ENCODE results near the gene CIB4. TPM values are rescaled to one million over a fixed set of nuclear protein-coding genes. Genes with fewer than 3 reads are reported as not detected.

The CIB4 gene
- total RNA-seq, 1 experiment from 2014 or later, result not detected

DNA sequence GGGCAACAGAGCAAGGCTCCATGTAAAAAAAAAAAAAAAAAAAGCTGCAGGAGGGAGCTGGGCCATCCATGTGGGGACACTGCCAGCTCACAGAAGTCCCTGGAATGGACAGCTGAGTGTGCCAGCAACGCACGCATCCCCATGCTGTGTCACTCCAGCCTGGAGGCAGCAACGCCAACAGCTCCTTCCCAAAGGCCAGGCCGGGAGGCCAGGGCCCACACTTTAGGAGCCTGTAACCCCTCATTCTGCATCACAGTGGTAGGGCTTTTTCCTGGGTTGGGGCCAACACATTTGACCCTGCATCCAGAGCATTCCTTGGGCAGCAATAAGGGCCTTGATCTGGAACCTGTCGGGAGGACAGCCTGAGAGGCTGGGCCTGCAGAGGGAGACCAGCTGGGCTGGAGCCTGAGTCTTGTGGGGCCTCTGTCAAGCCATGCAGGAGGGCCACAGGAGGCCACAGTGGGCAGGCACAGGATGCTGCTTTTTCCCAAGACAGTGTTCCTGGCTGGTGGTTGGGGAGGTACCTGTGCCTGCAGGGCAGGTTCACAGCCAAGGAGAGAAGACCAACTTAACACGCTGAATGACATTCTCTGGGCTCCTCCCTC is 34.6 kb upstream of the CIB4 start:
- ChIA-PET CTCF (interaction anchor here (0.6 to 1.3 kb wide), 3 partner anchors 9 to 60 kb away, joined by 3 read pairs; no protein-coding TSS in a partner anchor), POLR2A (no interaction called here)
- H3K4me3 Mint-ChIP-seq, result no peak overlapping the region
- ATAC-seq (no peak), DNase-seq (ENCODE audit: low spot score) (no peak)
- no peaks in the 10 kb centered on the region; the same call in 1 of the 2 replicates for H3K27me3 Mint-ChIP-seq (ENCODE audit: low read depth)
- no peaks in the 10 kb centered on the region for H3K36me3 Mint-ChIP-seq
- H3K4me1 Mint-ChIP-seq, result 0 out of 2 replicates have a peak, but pooled peaks cover 4% of the 10 kb centered on the region
- no peak overlapping the region for H3K27ac Mint-ChIP-seq
- H3K9me3 Mint-ChIP-seq, result peaks cover 14% of the 10 kb centered on the region
- TF ChIP-seq ZNF416 (CRISPR knock-in tag; IDR thresholded peaks at IDR 0.05), result no peak
- TF ChIP-seq PREB (CRISPR knock-in tag; IDR thresholded peaks at IDR 0.05; ENCODE audit: borderline replicate concordance), result no peak
- TF ChIP-seq CBFB (CRISPR knock-in tag; IDR thresholded peaks at IDR 0.05; ENCODE audit: low read depth), result no peak
- TF ChIP-seq TEAD1 (CRISPR knock-in tag; IDR thresholded peaks at IDR 0.05), result no peak
- no peak for TF ChIP-seq CTCF (IDR thresholded peaks at IDR 0.05)
- TF ChIP-seq OVOL2 (CRISPR knock-in tag; IDR thresholded peaks at IDR 0.05; ENCODE audit: borderline replicate concordance), result no peak
- TF ChIP-seq, protein P1, sequence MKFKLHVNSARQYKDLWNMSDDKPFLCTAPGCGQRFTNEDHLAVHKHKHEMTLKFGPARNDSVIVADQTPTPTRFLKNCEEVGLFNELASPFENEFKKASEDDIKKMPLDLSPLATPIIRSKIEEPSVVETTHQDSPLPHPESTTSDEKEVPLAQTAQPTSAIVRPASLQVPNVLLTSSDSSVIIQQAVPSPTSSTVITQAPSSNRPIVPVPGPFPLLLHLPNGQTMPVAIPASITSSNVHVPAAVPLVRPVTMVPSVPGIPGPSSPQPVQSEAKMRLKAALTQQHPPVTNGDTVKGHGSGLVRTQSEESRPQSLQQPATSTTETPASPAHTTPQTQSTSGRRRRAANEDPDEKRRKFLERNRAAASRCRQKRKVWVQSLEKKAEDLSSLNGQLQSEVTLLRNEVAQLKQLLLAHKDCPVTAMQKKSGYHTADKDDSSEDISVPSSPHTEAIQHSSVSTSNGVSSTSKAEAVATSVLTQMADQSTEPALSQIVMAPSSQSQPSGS (CRISPR knock-in tag; IDR thresholded peaks at IDR 0.05; ENCODE audit: borderline replicate concordance, low read depth), result no peak
- TF ChIP-seq NR3C1 (CRISPR knock-in tag; conservative IDR thresholded peaks at IDR 0.05; ENCODE audit: low read depth), result no peak
- TF ChIP-seq, protein P2, sequence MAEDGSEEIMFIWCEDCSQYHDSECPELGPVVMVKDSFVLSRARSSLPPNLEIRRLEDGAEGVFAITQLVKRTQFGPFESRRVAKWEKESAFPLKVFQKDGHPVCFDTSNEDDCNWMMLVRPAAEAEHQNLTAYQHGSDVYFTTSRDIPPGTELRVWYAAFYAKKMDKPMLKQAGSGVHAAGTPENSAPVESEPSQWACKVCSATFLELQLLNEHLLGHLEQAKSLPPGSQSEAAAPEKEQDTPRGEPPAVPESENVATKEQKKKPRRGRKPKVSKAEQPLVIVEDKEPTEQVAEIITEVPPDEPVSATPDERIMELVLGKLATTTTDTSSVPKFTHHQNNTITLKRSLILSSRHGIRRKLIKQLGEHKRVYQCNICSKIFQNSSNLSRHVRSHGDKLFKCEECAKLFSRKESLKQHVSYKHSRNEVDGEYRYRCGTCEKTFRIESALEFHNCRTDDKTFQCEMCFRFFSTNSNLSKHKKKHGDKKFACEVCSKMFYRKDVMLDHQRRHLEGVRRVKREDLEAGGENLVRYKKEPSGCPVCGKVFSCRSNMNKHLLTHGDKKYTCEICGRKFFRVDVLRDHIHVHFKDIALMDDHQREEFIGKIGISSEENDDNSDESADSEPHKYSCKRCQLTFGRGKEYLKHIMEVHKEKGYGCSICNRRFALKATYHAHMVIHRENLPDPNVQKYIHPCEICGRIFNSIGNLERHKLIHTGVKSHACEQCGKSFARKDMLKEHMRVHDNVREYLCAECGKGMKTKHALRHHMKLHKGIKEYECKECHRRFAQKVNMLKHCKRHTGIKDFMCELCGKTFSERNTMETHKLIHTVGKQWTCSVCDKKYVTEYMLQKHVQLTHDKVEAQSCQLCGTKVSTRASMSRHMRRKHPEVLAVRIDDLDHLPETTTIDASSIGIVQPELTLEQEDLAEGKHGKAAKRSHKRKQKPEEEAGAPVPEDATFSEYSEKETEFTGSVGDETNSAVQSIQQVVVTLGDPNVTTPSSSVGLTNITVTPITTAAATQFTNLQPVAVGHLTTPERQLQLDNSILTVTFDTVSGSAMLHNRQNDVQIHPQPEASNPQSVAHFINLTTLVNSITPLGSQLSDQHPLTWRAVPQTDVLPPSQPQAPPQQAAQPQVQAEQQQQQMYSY (CRISPR knock-in tag; IDR thresholded peaks at IDR 0.05), result no peak

- no peak for DNase-seq (ENCODE audit: low spot score)
- no peaks in the 10 kb centered on the region; the same call in 1 of the 2 replicates for H3K27me3 Mint-ChIP-seq (ENCODE audit: low read depth)
- no peak overlapping the region for H3K4me3 Mint-ChIP-seq
- peaks cover 14% of the 10 kb centered on the region for H3K9me3 Mint-ChIP-seq
- ChIA-PET CTCF (interaction anchor here (0.6 to 1.3 kb wide), 3 partner anchors 25 to 342 kb away, joined by 3 to 7 read pairs (median 3); no protein-coding TSS in a partner anchor), POLR2A (no interaction called here)
- no peak for ATAC-seq
- H3K4me1 Mint-ChIP-seq, result 0 out of 2 replicates have a peak, but pooled peaks cover 4% of the 10 kb centered on the region
- H3K27ac Mint-ChIP-seq, result no peak overlapping the region
- H3K36me3 Mint-ChIP-seq, result no peaks in the 10 kb centered on the region
- TF ChIP-seq NFATC4 (CRISPR knock-in tag; IDR thresholded peaks at IDR 0.05) (no peak), GRHL2 (CRISPR knock-in tag; IDR thresholded peaks at IDR 0.05; ENCODE audit: insufficient replicate concordance, severe bottlenecking) (no peak), E2F1 (CRISPR knock-in tag; IDR thresholded peaks at IDR 0.05) (no peak), FOXK1 (CRISPR knock-in tag; IDR thresholded peaks at IDR 0.05) (no peak), ZNF219 (CRISPR knock-in tag; IDR thresholded peaks at IDR 0.05; ENCODE audit: borderline replicate concordance) (no peak), EMX1 (CRISPR knock-in tag; IDR thresholded peaks at IDR 0.05) (no peak), ZNF138 (CRISPR knock-in tag; conservative IDR thresholded peaks at IDR 0.05) (no peak), FOXP1 (CRISPR knock-in tag; IDR thresholded peaks at IDR 0.05; ENCODE audit: borderline replicate concordance) (no peak), ATF1 (CRISPR knock-in tag; IDR thresholded peaks at IDR 0.05) (no peak)
- TF ChIP-seq, protein P2 (CRISPR knock-in tag; IDR thresholded peaks at IDR 0.05), result no peak
- TF ChIP-seq, protein P3, sequence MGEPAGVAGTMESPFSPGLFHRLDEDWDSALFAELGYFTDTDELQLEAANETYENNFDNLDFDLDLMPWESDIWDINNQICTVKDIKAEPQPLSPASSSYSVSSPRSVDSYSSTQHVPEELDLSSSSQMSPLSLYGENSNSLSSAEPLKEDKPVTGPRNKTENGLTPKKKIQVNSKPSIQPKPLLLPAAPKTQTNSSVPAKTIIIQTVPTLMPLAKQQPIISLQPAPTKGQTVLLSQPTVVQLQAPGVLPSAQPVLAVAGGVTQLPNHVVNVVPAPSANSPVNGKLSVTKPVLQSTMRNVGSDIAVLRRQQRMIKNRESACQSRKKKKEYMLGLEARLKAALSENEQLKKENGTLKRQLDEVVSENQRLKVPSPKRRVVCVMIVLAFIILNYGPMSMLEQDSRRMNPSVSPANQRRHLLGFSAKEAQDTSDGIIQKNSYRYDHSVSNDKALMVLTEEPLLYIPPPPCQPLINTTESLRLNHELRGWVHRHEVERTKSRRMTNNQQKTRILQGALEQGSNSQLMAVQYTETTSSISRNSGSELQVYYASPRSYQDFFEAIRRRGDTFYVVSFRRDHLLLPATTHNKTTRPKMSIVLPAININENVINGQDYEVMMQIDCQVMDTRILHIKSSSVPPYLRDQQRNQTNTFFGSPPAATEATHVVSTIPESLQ (CRISPR knock-in tag; IDR thresholded peaks at IDR 0.05), result no peak
These were observed 33.6 kb upstream of the CIB4 start for GRCh38 chr2:26674771-26675170.

Data from WTC11 (cell line).